ENCODE data around the gene CYP27A1. TPM values are rescaled to one million over a fixed set of nuclear protein-coding genes. Genes with fewer than 3 reads are reported as not detected.
"Not testable (repeated sequence)": the region's sequence is repeated elsewhere in the genome, so short reads cannot be mapped to it uniquely, and the experiment has no call there.

Gene CYP27A1
- total and polyA plus RNA-seq, 2 of the 4 experiments (the other 2 are of a cell fraction) = 5.2 to 5.3 TPM

DNA sequence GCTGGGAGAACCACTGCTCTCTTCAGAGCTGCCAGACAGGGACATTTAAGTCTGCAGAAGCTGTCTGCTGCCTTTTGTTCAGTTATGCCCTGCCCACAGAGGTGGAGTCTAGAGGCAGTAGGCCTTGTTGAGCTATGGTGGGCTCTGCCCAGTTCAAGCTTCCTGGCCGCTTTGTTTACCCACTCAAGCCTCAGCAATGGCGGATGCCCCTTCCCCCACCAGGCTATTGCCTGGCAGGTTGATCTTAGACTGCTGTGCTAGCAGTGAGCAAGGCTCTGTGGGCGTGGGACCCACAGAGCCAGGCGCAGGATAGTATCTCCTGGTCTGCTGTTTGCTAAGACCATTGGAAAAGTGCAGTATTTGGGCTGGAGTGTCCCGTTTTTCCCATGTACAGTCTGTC, 9.2 kb upstream of the CYP27A1 start:
- CTCF ChIA-PET; H3K14ac ChIP-seq (replicated peaks; ENCODE audit: low read depth, low read length); H2AFZ ChIP-seq (replicated peaks; ENCODE audit: low read length, poor library complexity); H2BK15ac ChIP-seq (ENCODE audit: low read depth, low read length); in situ Hi-C loops (cut with MboI; ENCODE audit: low sequenced_read_pairs); H3K18ac ChIP-seq (ENCODE audit: low read depth, low read length); H3K4ac ChIP-seq (ENCODE audit: low read depth, low read length); H4K20me1 ChIP-seq (ENCODE audit: insufficient read depth, low read length); H2BK20ac ChIP-seq (ENCODE audit: low read depth, low read length); H3K23ac ChIP-seq (ENCODE audit: low read depth, low read length); H2AK9ac ChIP-seq (replicated peaks; ENCODE audit: low read depth, low read length, poor library complexity); H4K91ac ChIP-seq (ENCODE audit: insufficient read depth, low read depth, low read length); H3K27ac ChIP-seq (ENCODE audit: insufficient read depth, low read length); dilution Hi-C loops (cut with HindIII; ENCODE audit: low sequenced_read_pairs, unreplicated experiment); H3K9ac ChIP-seq (ENCODE audit: low read depth, low read length); H3K4me2 ChIP-seq (ENCODE audit: low read depth, low read length); H3K27me3 ChIP-seq (ENCODE audit: control insufficient read depth, insufficient read depth, low read length); ATAC-seq (ENCODE audit: low read depth); H3K9me1 ChIP-seq (ENCODE audit: insufficient read depth, low read length); POLR2A ChIA-PET (ENCODE audit: unreplicated experiment); H3K4me1 ChIP-seq (ENCODE audit: control insufficient read depth, insufficient read depth, low read length); H3K4me3 ChIP-seq (ENCODE audit: insufficient read depth, low read depth, low read length); BruUV-seq (replicated peaks); H2BK5ac ChIP-seq (ENCODE audit: low read depth, low read length, poor library complexity, severe bottlenecking); H3K79me1 ChIP-seq (ENCODE audit: low read depth in 1 of 2, low read length in 2 of 2); H2BK120ac ChIP-seq (ENCODE audit: low read depth, low read length); H2AK5ac ChIP-seq (ENCODE audit: low read depth, low read length); H3K36me3 ChIP-seq (ENCODE audit: control insufficient read depth, insufficient read depth, low read length); H4K5ac ChIP-seq (ENCODE audit: low read depth, low read length); DNase-seq; H4K8ac ChIP-seq (ENCODE audit: low read depth in 2 of 2, low read length in 2 of 2); H3K9me3 ChIP-seq (ENCODE audit: control insufficient read depth, insufficient read depth, low read length); intact Hi-C loops (cut with micrococcal nuclease); H3K56ac ChIP-seq (ENCODE audit: extremely low read depth, insufficient read depth, low read length): not testable (repeated sequence)
- WGBS, 2 experiments (ENCODE audit: extremely low coverage in 2 of 2, insufficient read length in 1 of 2) = 100% methylated on average over 1 of the region's 5 CpGs; no CpG with 5 or more reads in 1 of the 2 experiments

All from IMR-90 (cell line).